ENCODE measurements around the gene EPB41L5. TPM values are rescaled to one million over a fixed set of nuclear protein-coding genes. Genes with fewer than 3 reads are reported as not detected.

Gene EPB41L5
- total and polyA plus RNA-seq, 9 of the 15 experiments (the other 6 are each of a cell fraction or from before 2014, with no cell fraction given), result 2.3 to 14.1 (median 8.2) TPM

- no peak for TF ChIP-seq GMEB1 (CRISPR knock-in tag; IDR thresholded peaks at IDR 0.05)
Observed at GRCh38 chr2:120111193-120111592, 98.3 kb downstream of the EPB41L5 start (continued).

- H3K9me1 ChIP-seq (ENCODE audit: control insufficient read depth, insufficient read depth, low read length), result no peaks in the 10 kb centered on the region
- no TSS peak for BruUV-seq (replicated peaks)
- POLR2A ChIA-PET, result no interaction called here
- no peaks in the 10 kb centered on the region for H3K9me3 ChIP-seq (replicated peaks; ENCODE audit: control insufficient read depth, insufficient read depth, low read depth, low read length)
- H3K4me1 ChIP-seq (replicated peaks in 1 of 2; ENCODE audit: control insufficient read depth in 2 of 2, insufficient read depth in 2 of 2, low read length in 2 of 2), result no peaks in the 10 kb centered on the region
- CTCF ChIA-PET (ENCODE audit: low intra/inter-chr PET ratio), result no interaction called here
- H3K79me2 ChIP-seq (ENCODE audit: control insufficient read depth, insufficient read depth, low read length), result no peaks in the 10 kb centered on the region
- DNase-seq (ENCODE audit: extremely low read depth in 1 of 4, low spot score in 3 of 4) (no peak), ATAC-seq (no peak), FAIRE-seq (no peak)
- no peak overlapping the region for H3K4me3 ChIP-seq
- in situ Hi-C loops (cut with MboI) (loop anchor here (10.0 kb wide), 1 partner anchor 197 kb away; no protein-coding TSS in a partner anchor), intact Hi-C loops (cut with micrococcal nuclease) (no loop called here)
- no peak overlapping the region for H2AFZ ChIP-seq (ENCODE audit: low read depth, low read length)
- WGBS (ENCODE audit: insufficient coverage, low coverage, missing lambda C conversion rate), result 31% methylated on average over 3 of the region's 3 CpGs
- H3K4me2 ChIP-seq (ENCODE audit: insufficient read depth, low read length), result no peak overlapping the region
- H3K27ac ChIP-seq (ENCODE audit: extremely low read depth, low read depth, low read length), result no peak overlapping the region
- no peaks in the 10 kb centered on the region for H4K20me1 ChIP-seq (replicated peaks; ENCODE audit: control insufficient read depth, insufficient read depth, low read length)
- H3K9ac ChIP-seq (ENCODE audit: insufficient read depth in 1 of 2, low read depth in 2 of 2, low read length in 2 of 2), result no peak overlapping the region
- no peaks in the 10 kb centered on the region for H3K27me3 ChIP-seq (ENCODE audit: control insufficient read depth in 2 of 2, insufficient read depth in 2 of 2, low read length in 2 of 2)
- H3K36me3 ChIP-seq (ENCODE audit: control insufficient read depth, insufficient read depth, low read length), result no peaks in the 10 kb centered on the region
- TF ChIP-seq CUX1 (CRISPR knock-in tag; IDR thresholded peaks at IDR 0.05) (no peak), UBTF (IDR thresholded peaks at IDR 0.05; ENCODE audit: borderline replicate concordance in 1 of 2, low read depth in 2 of 2, low read length in 2 of 2) (no peak), TBP (optimal IDR thresholded peaks at IDR 0.05; ENCODE audit: low read depth, low read length) (no peak), ZNF436 (CRISPR knock-in tag; IDR thresholded peaks at IDR 0.05) (no peak), PTTG1 (tag; IDR thresholded peaks at IDR 0.05; ENCODE audit: low read depth) (no peak), RBM22 (IDR thresholded peaks at IDR 0.05; ENCODE audit: low read depth, low read length, poor library complexity, severe bottlenecking) (no peak), SAFB2 (IDR thresholded peaks at IDR 0.05; ENCODE audit: borderline replicate concordance, low read depth, low read length, severe bottlenecking) (no peak), HDGF (IDR thresholded peaks at IDR 0.05) (no peak), BRCA1 (IDR thresholded peaks at IDR 0.05) (no peak), BRCA1 (CRISPR knock-in tag; IDR thresholded peaks at IDR 0.05) (no peak), ZNF3 (CRISPR knock-in tag; IDR thresholded peaks at IDR 0.05) (no peak)
Observed at GRCh38 chr2:120118018-120118417, 105.1 kb downstream of the EPB41L5 start.
